Epithelial cell of prostate (primary cell): ENCODE data around the gene THRA.

Experiments used
- DNase-seq: peaks from one replicate; pipeline ENCODE4 v3.0.0-alpha.2; 2011; ENCODE audit warnings: low read depth, low spot score
- H3K27ac ChIP-seq: fragments of 450-650 bp; 2 replicates; pipeline ENCODE4 v1.5.1; 2017; ENCODE audit warnings: mild to moderate bottlenecking

The THRA gene

DNA sequence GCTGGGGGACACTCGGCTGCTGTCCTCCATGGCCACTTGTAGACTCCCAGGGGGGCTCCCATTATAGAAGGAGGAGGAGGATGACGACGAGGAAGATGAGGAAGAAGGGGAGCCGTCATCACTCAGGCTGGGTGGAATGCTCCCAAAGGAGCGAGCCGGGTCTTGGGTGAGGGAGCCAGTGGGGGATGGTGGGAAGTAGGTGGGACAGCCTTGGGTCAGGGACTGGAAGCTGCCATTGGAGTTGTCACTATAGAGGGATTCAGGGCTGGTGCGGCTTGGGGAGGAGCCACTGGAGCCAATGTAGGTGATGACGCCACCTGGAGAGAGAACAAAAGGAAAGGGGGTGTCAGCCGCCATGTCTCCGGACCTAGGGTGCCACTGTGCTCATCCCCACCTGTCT is 34.3 kb downstream of the THRA start:
- no peak for DNase-seq
- H3K27ac ChIP-seq: peak overlapping the region; percentile 96

DNA sequence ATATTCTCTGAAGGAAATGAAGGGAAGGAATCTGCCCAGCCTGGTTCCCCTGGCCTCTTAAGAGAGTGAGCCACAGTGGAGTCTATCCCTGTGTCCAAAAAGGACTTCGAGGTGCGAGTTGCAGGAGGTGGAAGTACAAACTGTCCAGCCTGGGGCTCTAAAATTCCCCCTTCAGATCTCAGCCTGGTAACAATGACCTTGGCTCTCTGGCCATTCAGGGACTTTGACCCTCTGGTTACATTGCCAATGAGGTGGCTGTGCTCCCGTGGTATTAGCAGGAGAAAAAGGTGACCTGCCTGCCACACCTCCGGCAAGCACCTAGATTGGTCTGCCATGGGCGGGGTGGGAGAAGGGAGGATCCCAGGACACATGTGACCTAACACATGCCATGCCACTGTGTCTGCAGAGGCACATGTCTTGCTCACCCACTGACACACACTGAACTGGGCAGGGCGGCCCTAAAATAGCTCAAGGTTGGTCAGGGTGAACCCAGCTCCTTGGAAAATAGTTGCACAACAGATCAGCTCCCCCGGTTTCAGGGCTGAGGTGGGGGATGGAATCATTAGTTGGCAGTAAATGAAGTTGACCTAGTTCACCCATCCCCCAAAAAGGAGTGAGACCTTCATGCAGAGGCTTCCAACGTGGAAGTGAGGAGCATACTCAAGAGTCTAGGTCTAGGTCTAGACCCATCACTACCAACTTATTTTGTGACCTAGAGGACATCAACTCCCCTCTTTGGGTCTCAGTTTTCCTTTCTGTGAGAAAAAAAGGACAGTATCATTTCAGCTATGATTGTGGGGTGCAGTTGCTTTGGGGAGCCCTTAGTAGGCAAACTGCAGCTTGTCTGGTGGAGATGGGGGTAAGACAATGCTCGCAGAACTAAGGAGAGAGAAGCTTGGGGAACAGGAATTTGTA is 35.4 kb downstream of the THRA start:
- peak overlapping the region; percentile 96 for H3K27ac ChIP-seq
- DNase-seq: peak; percentile 73

DNA sequence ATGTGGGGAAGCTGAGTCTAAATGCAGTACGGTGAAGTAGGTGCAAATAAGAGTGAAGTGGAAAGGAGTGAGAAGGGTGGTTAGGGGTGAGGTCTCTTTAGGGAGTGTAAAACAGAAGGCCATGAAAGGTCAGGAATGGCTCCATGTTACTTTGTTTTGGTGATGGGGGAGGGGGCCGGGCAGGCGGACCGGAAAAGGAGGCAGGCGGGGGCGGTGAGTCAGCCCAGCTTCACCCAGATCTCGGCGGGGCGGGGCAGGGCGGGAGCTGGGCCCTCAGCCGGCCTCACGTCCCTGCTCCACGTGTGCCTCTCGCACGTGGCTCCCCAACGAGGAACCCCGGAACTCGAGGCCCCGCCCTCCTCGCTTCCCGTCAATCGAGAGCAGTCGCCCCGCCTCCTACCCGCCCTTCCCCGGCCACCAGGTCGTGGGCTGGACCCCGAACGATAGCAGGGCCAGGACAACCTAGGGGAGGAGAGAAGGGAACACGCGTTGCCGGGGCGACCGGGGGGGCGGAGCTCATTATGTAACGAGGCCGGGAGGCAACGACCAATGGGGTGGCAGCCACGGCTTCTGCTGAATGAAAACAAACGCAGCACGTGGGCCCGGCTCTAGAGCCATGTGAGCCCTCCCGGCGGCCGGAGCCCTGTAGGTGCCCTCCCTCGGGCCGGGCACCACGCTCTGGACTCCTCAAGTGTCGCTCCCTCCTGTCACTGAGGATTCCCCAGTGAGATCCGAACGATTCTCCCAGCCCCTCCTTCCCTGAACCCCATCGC is 36.3 kb downstream of the THRA start:
- peak overlapping the region; percentile 96 for H3K27ac ChIP-seq
- peak; percentile 95 for DNase-seq

DNA sequence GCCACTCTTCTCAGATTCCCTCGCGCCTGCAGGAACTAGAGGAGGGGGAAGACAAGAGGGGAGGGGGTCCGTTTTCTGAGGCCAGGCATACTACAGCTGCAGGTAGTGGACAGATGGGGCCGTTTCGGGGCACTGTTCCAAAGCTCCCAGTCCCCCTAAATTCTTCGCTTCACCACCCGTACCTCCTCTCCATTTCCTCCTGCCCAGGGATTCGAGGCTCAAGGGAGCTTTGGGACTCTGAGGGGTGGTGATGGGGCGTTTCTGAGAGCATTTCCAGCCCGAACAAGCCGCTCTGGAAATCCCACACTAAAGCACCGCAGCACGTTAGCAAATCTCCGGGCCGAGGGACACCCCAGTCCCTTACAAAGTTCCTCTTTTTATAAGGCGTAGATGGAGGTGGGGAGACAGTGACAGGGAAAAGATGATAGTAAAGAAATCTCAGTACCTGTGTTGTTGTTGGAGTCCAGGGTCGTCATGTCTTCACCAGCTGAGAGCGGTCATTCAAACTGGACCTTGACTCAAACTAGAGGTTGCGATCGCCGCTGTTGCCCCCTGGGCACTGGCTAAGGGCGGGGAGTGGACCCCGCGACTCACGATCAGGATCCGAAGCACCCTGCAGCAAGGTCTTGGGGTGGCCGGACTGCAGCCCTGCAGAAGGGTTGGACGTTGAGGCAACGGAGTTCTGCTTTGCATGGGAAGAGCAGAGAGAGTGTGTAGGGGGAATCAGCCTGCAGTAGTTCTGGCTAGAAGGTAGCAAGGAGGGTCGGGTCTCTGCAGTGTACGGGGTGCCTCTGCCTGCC is 37.1 kb downstream of the THRA start:
- DNase-seq: no peak
- H3K27ac ChIP-seq: peak overlapping the region; percentile 96

DNA sequence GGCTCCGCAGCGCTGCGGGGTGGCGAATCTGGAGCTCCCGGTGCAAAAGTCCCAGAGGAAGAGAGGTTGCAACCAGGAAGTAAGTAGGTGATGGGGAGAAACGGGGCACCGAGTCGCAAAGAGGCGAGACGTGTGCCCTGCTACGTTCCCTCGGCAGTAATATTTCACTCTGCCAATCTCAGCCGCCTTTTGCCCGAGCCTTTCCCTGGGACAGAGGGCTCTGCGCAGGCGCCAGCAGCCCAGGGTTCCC is 37.6 kb downstream of the THRA start, which contains the start of gene NR1D1:
Gene NR1D1 (minus strand): TSS at position 171 of the 250 bp plus-strand sequence. CDS start 495 bp downstream, outside the sequence.
- no peak for DNase-seq

DNA sequence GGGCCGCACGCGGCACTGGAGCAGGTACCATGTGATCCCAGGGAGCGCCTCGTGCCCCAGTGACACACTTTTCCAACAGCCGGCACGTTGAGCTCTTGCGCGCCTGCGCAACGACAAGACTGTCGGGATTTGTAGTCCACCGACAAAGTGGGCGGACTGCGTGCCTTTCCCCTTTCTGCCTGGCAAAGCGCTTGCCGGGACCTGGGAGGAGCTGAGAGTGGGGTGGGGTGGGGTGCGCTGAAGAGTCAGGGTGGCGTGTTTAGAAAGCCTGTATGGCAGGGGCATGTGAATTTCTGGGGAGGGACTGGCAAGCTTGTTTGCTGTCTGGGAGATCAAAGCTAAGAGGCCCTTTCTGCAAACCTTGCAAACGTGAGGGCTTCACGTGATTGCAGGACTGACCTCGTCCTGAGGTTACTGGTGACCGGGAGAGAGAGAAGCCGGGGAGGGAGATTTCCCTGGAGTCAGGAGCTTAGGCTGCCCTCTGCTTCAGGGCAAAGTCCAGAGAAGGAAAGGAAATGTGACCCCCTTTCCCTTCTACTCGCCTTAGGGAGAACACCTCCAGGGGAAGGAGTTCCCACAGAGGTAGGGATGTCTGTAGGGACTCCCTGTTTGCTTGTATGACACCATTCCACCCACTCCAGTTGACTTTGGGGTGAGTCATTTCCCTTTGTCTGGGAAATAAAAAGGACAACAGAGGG is 38.1 kb downstream of the THRA start:
- peak; percentile 97 for DNase-seq

More for the DNA sequence above, 37.6 kb downstream of the THRA start, which contains the start of gene NR1D1:
- H3K27ac ChIP-seq: peak within 1 kb of the TSS; percentile 96

DNA sequence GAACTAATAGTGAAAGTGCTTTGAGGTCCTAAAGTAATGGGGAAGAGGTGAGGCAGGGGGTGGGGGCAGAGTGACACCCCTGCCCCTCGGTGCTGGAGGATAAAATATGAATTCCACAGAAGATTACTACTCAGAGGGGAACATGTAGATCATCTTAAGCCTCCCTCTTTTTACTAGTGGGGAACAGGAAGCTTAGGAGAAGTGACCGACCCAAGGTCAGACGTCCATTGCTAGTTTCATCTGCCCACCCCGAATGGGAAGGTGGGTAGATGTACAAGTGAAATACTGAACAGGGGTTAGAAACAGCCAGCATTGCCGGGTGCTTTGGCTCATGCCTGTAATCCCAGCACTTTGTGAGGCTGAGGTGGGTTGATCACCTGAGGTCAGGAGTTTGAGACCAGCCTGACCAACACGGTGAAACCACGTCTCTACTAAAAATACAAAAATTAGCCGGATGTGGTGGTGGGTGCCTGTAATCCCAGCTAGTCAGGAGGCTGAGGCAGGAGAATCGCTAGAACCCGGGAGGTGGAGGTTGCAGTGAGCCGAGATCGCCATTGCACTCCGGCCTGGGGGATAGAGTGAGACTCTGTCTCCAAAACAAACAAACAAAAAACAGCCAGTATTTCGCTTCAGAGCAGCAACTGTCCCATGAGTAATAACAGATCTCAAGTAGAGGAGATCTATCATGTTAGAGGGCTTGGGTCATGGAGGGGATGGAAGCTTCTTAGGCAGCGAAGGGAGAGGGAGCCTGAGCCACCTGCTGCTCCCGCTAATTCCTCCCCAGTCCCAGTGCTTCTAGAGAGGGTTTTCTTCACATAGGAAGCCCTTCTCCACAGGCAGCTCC is 38.8 kb downstream of the THRA start:
- DNase-seq: no peak
- peak overlapping the region; percentile 96 for H3K27ac ChIP-seq

More for the DNA sequence above, 38.1 kb downstream of the THRA start:
- peak overlapping the region; percentile 96 for H3K27ac ChIP-seq

DNA sequence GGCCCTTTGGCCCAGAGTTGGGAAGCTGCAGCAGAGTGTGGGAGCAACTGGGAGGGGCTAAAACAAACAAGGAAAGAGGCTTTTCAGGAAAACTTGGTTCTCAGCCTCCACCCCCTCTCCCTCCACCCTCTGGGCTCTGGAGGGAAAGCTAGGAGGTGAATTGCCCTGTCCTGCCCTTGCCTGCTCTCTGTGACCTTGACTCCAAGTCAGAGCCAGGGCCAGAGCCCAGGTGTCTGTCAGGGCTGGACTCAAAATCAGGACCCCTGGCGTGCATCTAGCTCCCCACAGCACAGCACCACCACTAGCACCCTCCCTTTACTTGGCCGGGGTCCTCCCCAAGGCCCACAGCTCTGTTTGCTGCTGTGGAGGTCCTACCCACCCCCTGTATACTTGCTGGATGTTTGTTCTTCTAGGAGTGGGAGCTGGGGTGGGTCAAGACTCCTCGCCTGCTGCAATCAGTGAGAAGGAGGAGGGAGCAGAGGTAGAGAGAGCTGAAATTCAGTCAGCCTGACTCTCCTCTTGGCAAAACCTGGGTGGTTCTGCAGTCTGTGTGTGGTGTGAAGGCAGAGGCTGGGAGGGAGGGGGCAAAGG is 40.4 kb downstream of the THRA start:
- H3K27ac ChIP-seq: no peak overlapping the region
- DNase-seq: no peak

DNA sequence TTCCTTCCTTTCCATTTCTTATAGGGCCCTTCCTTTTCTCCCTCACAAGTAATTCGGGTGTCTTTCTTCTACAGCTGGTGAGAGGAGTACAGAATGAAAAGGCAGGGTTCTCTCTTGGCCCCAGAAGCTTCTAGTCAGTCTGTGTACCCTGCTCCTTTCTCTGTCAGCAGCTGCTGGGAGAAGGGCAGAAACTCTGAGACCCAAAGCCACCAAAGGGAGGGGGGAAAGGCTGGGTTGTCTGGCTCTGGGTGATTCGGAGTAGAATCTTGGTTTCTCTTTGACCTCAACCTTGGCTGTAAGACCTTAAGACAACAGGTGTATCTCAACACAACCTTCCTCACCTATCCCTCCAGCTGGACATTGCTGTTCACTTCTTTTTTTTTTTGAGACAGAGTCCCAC is 40.9 kb downstream of the THRA start:
- H3K27ac ChIP-seq: no peak overlapping the region
- no peak for DNase-seq

DNA sequence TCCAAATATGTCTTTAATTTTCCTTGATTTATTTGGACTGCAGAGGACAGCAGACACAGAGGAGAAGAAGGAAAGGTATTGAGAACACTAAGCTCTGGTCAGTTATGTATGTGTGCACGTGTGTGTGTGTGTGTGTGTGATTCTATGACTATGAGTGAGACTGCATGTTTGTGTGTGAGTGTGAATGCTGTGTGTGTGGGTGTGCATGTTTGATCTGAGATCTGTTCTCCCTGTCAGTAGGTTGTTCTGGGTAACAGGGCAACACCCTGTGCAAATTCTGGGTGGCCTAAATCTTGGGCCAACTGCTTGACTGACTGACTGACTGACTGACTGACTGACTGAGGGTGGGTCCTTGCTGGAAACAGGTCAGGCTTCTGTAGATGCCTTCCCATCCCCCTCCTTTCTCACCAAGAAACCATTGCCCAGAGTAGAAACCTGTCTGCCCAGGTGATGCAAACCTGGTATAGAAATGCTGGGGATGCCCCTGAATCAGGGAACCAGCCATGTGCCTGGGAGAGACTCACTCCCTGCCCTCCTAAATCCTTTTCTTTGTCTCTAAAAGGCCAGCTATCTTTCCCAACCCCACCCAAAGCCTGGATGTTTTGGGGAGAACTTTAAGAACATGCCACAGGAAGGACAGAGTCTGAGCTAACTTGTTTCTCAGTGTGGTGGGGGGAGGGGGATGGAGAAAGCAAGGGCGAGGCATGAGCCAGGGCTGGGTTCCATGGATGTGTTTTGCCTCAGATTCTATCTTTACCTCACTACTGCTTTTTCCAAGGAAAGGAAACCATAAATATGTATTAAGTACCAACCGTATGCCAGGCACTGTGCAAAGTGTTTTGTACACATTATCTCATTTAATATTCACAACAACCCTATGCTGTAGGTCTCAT is 42.1 kb downstream of the THRA start:
- peak overlapping the region; percentile 47 for H3K27ac ChIP-seq
- DNase-seq: peak; percentile 64

DNA sequence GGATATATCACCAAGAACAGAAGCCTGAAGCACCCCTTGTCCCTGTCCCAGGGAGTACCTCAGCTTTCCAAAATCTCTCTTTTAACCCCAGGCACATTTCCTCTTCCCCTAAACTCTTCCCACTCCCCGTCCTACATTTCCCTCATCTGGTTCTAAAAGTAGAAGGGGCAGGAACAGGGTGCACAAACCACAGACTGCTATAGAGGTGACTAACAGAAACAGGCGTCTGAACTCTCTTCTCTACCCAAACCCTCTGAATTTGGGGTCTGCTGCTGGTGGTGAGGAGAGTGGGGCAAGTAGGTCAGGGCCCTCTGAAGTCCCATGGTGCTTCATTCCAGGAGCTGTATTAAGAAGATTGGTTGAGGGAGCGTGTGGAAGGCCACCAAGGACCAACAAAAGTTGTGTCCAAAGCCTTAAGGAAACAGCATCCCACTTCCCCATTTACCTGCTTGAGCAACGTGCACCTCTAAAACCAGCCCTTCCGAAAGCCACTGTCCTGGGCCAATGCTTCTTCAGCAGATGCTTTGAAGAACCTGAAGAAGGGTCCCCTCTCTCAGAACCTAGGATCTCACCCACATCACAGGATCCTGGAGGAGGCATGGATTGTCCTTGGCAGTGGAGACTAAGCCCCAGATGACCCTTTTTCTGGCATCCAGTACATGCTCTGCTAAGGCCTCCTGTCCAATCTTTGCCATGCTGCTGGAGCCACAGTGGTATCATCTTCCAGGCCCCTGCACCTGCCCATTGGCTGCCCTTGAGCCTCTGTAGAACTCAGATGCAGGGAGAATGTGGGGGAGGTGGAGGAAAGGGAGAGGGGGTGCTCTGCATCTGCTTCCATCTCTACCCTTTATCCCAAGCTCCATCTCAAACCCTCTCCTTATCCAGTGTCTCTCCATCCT is 43.3 kb downstream of the THRA start:
- no peak for DNase-seq

DNA sequence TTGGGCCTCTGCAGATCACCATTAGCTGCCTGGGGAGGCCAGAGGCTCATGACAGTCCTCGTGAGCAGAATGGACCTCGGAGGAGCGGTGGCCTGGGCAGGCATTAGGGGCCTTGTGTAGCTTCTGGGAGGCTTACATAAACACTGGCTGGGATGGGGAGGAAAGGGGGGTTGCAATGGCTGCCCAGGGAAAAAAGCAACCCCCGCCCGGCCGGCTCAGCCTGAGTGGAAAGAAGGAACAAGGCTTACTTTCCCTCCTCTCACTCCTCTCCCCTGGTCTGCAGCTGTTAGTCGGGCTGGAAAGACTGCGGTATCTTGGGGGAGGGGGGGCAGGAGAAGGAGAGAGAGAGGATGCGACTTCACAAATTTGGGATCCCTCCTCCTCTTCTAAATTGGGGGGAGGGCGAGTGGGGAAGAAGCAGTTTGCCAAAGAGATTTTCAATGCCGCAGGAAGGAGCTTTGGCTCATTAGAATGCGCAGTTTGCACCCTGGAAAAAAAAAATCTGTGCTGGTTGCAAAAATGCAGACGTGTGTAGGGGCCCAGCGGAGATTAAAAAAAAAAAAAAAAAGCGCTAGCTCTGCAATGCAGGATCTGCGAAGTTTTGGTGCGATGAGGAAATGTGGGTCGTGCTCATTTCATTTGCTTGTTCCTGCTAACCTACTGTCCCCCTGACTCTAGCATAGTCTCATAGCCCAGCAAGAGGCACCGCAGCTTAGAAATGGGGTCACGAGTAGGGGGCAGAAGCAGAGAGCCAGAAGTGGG is 44.2 kb downstream of the THRA start:
- H3K27ac ChIP-seq: no peak overlapping the region
- DNase-seq: no peak

More for the DNA sequence above, 43.3 kb downstream of the THRA start:
- H3K27ac ChIP-seq: no peak overlapping the region

DNA sequence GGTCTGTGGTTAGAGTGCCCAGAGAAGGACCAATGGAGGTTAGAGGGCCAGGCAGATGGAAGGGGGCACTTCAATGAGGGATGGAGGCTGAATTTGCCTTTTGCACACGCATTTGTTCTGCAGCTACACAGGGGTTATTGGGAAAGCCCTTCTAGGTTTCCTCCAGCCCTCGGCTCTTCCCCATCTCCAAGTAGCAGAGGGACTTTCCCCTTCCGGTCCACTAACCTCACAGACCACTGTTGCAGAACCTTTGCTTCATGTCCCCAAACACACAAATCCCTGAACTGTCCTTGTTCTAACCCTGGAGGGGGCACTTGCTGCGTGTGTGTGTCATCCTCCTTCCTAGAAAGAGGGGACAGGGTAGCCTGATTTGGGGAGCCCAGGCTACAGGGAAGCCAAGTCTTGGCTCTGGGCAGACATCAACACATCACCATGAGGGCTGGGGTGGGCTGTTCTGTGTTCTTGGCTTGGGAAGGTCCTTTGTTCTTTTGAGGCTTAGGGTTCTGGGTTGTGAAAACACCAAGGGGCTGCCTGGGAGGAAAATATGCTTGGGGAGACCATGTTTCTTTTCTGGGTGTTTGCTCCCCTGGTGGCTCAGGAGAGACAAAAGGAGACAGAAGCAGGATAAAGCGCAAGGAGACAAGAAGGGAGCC is 44.9 kb downstream of the THRA start:
- no peak for DNase-seq

DNA sequence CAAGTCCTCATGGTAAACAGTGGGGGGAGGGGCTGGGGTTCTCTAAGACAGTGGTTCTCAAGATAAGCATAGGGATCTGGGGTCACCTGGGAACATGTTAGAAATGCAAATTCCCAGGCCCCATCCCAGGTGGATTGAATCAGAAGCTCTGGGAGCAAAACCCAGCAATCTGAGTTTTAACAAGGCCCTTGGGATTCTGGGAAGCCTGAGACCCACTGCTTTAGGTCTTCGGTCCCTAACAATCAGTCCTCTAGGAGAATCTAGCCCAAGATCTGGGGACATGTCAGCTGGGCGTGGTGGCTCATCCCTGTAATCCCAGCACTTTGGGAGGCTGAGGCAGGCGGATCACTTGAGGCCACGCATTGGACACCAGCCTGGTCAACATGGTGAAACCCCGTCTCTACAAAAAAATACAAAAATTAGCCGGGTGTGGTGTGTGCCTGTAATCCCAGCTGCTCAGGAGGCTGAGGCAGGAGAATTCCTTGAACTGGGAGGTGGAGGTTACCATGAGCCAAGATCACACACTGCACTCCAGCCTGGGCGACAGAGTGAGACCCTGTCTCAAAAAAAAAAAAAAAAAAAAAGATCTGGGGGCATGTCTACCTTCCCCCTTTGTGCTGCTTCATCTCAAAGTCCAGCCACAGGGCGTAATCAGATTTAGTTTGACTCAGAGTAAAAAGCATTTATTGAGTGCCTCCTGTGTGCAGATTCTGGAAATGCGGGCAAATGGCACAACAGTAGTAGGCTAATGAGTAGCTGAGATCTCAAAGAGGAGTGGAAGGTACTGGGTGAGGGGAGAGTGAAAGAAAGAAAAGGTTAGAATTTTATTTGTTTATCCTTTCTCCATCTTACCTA is 46.4 kb downstream of the THRA start:
- no peak for DNase-seq
- H3K27ac ChIP-seq: peak overlapping the region; percentile 49

More for the DNA sequence above, 44.9 kb downstream of the THRA start:
- peak overlapping the region; percentile 49 for H3K27ac ChIP-seq
